Measurements from ENCODE around the gene PTH1R.

Gene PTH1R

DNA sequence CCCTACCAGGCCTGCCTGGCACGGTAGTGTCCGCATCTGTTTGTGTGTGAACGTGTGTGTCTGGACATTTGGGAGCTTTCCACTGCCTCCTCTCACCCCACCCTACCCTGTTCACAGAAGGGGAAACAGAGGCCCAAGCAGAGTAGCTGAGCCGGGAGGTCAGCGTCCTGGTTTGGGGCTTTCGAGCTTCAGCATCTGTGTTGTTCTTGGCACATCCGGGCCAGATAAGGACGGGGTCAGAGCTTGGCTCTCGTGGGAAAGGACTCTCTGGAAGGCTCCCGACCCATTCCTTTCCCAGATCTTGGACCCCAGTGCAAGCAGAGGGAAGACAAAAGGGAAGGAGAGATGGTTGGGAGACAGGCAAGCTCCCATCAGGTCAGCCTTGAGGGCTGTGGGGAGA is 6.3 kb upstream of the PTH1R start:
- TF ChIP-seq FOXP2 (optimal IDR thresholded peaks at IDR 0.05; ENCODE audit: control extremely low read depth, extremely low read length, insufficient read depth) (no peak), POLR2AphosphoS5 (IDR thresholded peaks at IDR 0.05; ENCODE audit: borderline replicate concordance, low read depth, low read length) (no peak), EZH2 (IDR thresholded peaks at IDR 0.05) (no peak)

DNA sequence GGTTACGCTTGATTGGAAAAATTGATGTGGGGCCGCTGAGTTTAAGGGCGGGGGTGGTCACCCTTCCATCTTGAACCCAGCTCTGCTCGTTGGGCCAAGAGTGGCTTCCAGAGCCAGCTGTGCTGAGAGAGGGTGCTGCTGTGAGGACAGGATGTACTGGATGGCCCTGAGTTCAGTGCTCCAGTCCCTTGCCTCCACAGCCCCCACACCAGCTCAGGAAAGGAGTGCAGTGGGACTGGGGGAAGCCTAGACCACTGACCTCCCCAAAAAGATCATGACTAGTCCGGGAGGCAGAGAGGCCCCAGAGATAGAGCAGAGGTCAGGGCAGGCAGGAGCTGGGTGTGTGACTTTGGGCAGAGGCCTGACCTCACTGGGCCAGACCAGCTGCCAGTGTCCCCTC is 4.0 kb upstream of the PTH1R start:
- Histone ChIP-seq H3K9ac (ENCODE audit: insufficient read length) (no peak overlapping the region), H3K27ac (no peak overlapping the region), H3K9me3 (ENCODE audit: low read depth, low read length) (no peaks in the 10 kb centered on the region), H3K4me3 (no peak overlapping the region), H3K36me3 (ENCODE audit: insufficient read depth, low read length) (no peaks in the 10 kb centered on the region)
- DNase-seq (ENCODE audit: low read depth, low spot score): no peak
- TF ChIP-seq EZH2 (IDR thresholded peaks at IDR 0.05) (no peak), POLR2AphosphoS5 (IDR thresholded peaks at IDR 0.05; ENCODE audit: borderline replicate concordance, low read depth, low read length) (no peak), FOXP2 (optimal IDR thresholded peaks at IDR 0.05; ENCODE audit: control extremely low read depth, extremely low read length, insufficient read depth) (no peak)

More for the DNA sequence above, 6.3 kb upstream of the PTH1R start:
- H3K9ac ChIP-seq (ENCODE audit: insufficient read length): no peak overlapping the region
- no peak overlapping the region for H3K4me3 ChIP-seq
- no peaks in the 10 kb centered on the region for H3K36me3 ChIP-seq (ENCODE audit: insufficient read depth, low read length)
- no peak overlapping the region for H3K27ac ChIP-seq
- H3K9me3 ChIP-seq (ENCODE audit: low read depth, low read length): no peaks in the 10 kb centered on the region
- no peak for DNase-seq (ENCODE audit: low read depth, low spot score)

DNA sequence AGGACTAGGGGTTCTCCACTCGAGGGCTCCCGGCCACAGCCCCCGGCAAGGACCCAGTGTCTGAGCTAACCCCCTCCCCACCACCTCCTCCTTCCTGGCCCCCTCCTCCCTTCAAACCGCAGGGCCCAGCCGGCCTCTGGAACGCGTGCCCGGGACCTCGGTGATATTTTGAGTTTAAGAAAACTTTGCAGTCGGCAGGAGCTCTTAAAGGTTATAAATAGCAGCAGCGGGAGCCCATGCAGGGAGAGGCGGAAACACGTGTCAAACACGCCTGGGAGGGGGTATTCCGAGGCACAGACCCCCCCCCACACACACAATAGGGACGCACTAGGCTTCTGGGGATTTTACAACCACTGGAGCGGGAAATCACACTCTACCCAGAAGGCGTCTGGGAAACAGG is 3.1 kb upstream of the PTH1R start:
- peak overlapping the region; percentile 84 for H3K27ac ChIP-seq
- H3K9ac ChIP-seq (ENCODE audit: insufficient read length): no peak overlapping the region
- TF ChIP-seq EZH2 (IDR thresholded peaks at IDR 0.05) (no peak), FOXP2 (optimal IDR thresholded peaks at IDR 0.05; ENCODE audit: control extremely low read depth, extremely low read length, insufficient read depth) (no peak), POLR2AphosphoS5 (IDR thresholded peaks at IDR 0.05; ENCODE audit: borderline replicate concordance, low read depth, low read length) (no peak)
- no peaks in the 10 kb centered on the region for H3K9me3 ChIP-seq (ENCODE audit: low read depth, low read length)
- H3K4me3 ChIP-seq: no peak overlapping the region; the same call in 1 of the 2 replicates
- H3K36me3 ChIP-seq (ENCODE audit: insufficient read depth, low read length): no peaks in the 10 kb centered on the region
- peak; percentile 45 for DNase-seq (ENCODE audit: low read depth, low spot score)

DNA sequence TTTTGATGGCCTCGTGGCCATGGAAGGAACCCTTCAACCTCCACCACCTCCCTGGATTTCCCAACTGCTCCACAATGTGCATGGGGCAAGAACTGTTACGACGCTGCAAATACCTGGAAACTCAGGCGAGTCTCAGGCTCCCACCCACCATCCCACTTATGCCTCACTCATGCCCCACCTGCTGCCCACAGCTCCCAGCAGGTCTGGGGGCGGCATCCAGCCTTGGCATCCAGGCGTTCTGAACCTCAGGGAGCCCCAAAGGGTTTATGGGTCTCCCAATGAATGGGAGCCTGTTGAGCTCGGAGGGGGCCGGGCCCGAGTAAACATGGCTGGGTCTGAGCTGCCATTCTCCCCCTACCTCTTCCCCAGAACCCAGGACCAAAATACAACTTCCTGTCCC is 2.0 kb upstream of the PTH1R start:
- no peak for DNase-seq (ENCODE audit: low read depth, low spot score)
- Histone ChIP-seq H3K27ac (no peak overlapping the region), H3K36me3 (ENCODE audit: insufficient read depth, low read length) (no peaks in the 10 kb centered on the region), H3K4me3 (no peak overlapping the region), H3K9me3 (ENCODE audit: low read depth, low read length) (no peaks in the 10 kb centered on the region), H3K9ac (ENCODE audit: insufficient read length) (no peak overlapping the region)
- TF ChIP-seq POLR2AphosphoS5 (IDR thresholded peaks at IDR 0.05; ENCODE audit: borderline replicate concordance, low read depth, low read length): no peak
- TF ChIP-seq FOXP2 (optimal IDR thresholded peaks at IDR 0.05; ENCODE audit: control extremely low read depth, extremely low read length, insufficient read depth): no peak
- TF ChIP-seq EZH2 (IDR thresholded peaks at IDR 0.05): no peak

DNA sequence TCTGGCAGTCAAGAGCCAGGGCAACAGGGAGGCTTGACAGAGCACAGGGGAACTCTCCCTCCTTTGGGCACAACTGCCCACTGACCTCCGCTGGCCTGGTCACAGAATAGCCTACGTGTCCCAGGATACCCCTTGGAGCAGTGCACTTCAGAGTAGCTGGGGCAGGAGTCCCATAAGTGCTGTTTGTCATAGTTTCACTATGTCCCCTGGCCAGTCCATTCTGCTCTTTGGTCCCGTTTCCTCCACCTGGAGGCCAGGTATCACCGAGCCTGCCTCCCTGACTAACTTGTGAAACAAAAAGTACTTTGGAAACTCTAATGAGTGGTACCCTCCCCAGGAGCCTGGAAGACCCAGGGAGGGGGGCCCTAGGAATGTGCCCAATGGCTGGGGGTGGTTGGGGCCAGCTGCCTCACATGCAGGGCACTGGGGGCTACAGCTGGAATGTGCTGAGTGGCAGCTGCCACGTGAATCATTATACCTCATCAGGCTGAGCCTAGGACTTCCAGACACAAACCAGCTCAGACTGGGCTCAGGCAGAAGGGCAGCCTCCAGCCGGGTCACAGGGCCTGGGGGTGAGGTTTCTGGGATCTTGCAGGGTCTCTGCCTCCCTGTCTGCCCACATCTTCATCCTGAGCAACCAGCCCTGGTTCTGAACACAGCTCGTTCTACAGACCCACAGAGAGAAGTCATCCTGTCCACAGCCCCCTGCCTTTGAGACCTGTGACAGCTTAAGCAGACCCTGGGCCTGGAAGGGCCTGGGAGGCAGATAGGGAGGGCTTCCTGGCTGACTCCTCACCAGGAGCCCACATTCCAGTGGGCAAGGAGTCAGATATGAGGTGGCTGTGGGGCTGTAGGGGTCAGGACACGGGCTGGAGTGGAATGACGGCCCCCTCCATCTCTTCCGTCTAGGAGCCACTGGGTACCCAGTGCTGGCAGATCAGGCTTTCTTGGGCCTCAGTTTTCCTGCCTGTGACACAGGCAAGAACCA is 914 bp upstream of the PTH1R start:
- Histone ChIP-seq H3K4me3 (no peak overlapping the region), H3K27ac (no peak overlapping the region), H3K9ac (ENCODE audit: insufficient read length) (no peak overlapping the region), H3K36me3 (ENCODE audit: insufficient read depth, low read length) (no peaks in the 10 kb centered on the region), H3K9me3 (ENCODE audit: low read depth, low read length) (no peaks in the 10 kb centered on the region)
- no peak for TF ChIP-seq EZH2 (IDR thresholded peaks at IDR 0.05)
- TF ChIP-seq POLR2AphosphoS5 (IDR thresholded peaks at IDR 0.05; ENCODE audit: borderline replicate concordance, low read depth, low read length): no peak
- TF ChIP-seq FOXP2 (optimal IDR thresholded peaks at IDR 0.05; ENCODE audit: control extremely low read depth, extremely low read length, insufficient read depth): no peak
- DNase-seq (ENCODE audit: low read depth, low spot score): no peak

DNA sequence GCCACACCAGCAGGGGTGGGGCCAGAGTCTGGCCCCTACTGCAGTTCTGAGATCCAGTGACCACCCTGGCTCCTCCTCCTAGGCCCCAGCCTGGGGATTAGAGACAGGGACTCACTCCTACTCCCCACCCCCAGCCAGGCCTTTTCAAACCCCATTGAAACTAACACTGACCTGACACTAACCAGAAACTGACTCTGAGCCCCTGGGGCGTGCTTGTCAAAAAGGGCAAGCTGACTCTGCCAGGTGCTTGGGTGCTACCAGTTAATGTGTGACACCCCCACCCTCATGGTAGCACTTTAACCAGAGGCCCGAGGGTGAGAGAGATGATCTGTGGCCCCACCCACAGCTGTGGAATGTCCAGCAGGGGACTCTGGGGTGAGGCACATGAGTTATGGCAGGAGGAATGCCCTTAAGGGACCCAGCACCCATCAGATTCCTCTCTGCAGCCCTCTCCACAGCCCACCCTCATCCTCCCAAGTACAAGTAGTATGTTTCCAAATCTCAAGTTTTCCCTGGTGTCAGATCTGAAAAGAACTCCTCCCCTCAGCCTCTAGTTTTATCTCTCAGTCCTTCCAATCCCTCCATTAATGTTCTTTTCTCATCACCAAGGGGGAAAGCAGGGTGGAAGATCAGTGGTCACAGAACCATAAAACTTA is 1.4 kb downstream of the PTH1R start:
- H3K27ac ChIP-seq: no peak overlapping the region
- TF ChIP-seq POLR2AphosphoS5 (IDR thresholded peaks at IDR 0.05; ENCODE audit: borderline replicate concordance, low read depth, low read length) (no peak), EZH2 (IDR thresholded peaks at IDR 0.05) (no peak), FOXP2 (optimal IDR thresholded peaks at IDR 0.05; ENCODE audit: control extremely low read depth, extremely low read length, insufficient read depth) (no peak)
- DNase-seq (ENCODE audit: low read depth, low spot score): no peak
- H3K9me3 ChIP-seq (ENCODE audit: low read depth, low read length): no peaks in the 10 kb centered on the region
- no peaks in the 10 kb centered on the region for H3K36me3 ChIP-seq (ENCODE audit: insufficient read depth, low read length)
- H3K4me3 ChIP-seq: no peak overlapping the region
- H3K9ac ChIP-seq (ENCODE audit: insufficient read length): no peak overlapping the region

DNA sequence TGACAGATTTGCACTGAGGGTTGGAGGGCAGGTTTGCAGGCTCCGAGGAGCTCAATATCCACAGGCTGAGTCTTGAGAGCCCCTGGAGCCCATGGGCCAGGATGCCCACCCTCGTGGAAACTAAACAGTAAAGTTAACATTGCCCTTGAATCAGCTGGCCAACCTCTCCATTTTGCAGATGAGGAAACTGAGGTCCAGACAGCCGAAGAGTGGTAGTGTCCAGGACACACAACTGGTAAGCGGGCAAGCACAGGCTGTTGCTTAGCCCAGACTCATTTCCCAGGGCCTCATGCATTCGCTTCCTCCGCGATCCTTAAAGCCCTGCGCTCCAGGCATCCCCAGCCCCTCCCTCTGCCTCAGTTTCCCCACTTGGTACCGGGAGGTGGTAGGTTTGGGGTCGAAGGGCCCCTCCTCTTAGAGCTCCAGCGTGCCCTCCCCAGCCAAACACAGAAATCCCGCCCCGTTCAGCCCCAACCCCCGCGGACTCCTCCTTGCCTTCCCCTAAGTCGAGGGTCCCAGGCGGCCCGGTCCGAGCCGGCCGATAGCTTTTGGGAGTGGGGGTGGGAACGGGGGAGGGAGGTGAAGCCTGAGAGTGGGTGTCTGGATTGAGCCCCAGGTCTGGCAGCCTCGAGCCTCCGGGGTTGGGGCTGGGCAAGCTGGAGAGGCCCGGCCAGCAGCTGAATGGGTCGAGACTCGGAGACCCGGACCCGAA is 3.5 kb downstream of the PTH1R start:
- no peaks in the 10 kb centered on the region for H3K36me3 ChIP-seq (ENCODE audit: insufficient read depth, low read length)
- H3K4me3 ChIP-seq: no peak overlapping the region
- no peaks in the 10 kb centered on the region for H3K9me3 ChIP-seq (ENCODE audit: low read depth, low read length)
- no peak for DNase-seq (ENCODE audit: low read depth, low spot score)
- TF ChIP-seq EZH2 (IDR thresholded peaks at IDR 0.05) (no peak), POLR2AphosphoS5 (IDR thresholded peaks at IDR 0.05; ENCODE audit: borderline replicate concordance, low read depth, low read length) (no peak), FOXP2 (optimal IDR thresholded peaks at IDR 0.05; ENCODE audit: control extremely low read depth, extremely low read length, insufficient read depth) (no peak)
- H3K27ac ChIP-seq: no peak overlapping the region
- H3K9ac ChIP-seq (ENCODE audit: insufficient read length): no peak overlapping the region
